ES-I3 (cell line): ENCODE measurements around the gene CD274.
"Not testable (repeated sequence)": the region's sequence is repeated elsewhere in the genome, so short reads cannot be mapped to it uniquely, and the experiment has no call there.

ENCODE experiments used
- H3K36me3 ChIP-seq: 2 replicates; pipeline ENCODE4 v1.6.1; 2013; ENCODE audit warnings: mild to moderate bottlenecking, low read length, control low read depth, moderate library complexity; ENCODE audit not compliant: insufficient read depth
- H3K4me1 ChIP-seq: 2 replicates; pipeline ENCODE4 v1.6.1; 2013; ENCODE audit warnings: mild to moderate bottlenecking, control low read depth, low read length; ENCODE audit not compliant: insufficient read depth
- H3K9ac ChIP-seq: 2 replicates; pipeline ENCODE4 v1.6.1; 2013; ENCODE audit warnings: low read depth, mild to moderate bottlenecking, low read length, moderate library complexity
- H3K9me3 ChIP-seq: 2 replicates; pipeline ENCODE4 v1.6.1; 2013; ENCODE audit warnings: mild to moderate bottlenecking, low read length, moderate library complexity; ENCODE audit not compliant: control insufficient read depth, insufficient read depth

CD274 gene

DNA sequence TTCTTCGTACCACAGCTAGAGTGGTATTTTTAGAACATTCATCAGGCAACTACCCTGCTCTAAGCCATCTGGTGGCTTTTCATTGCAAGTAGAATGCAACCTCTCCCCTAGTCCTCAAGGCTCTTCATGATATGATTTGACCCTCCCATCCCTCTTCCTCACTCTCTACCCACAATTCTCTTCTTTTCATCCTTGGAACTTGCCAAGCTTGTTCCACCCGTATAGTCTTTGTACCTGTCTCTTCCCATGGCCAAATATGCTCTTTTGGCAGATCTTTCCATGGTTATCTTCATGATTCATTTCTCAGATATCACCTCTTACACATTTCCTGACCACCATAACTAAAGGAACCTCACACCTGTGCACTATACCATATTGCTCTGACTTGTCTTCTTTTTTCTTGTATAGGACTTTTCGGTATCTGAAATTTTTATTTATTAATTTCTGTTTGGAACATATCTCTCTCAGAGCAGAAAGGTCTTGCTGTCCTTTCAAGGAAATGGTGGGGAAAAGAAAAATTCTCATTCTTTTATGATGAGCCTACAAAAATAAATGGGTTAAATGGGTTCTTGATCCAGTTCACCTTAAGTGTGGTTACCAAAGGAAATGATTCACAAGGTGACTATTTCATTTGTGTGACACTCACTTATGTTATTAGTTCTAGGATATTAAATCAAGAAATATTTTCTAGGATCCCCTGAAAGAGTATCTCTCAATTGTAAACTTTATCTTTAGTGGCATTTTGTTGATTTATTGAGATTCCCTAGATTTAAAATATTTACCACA is 3.7 kb upstream of the CD274 start:
- no peaks in the 10 kb centered on the region for H3K9me3 ChIP-seq
- no peak overlapping the region for H3K9ac ChIP-seq
- peaks cover 3% of the 10 kb centered on the region; the same call in 1 of the 2 replicates for H3K4me1 ChIP-seq
- H3K36me3 ChIP-seq: no peaks in the 10 kb centered on the region

DNA sequence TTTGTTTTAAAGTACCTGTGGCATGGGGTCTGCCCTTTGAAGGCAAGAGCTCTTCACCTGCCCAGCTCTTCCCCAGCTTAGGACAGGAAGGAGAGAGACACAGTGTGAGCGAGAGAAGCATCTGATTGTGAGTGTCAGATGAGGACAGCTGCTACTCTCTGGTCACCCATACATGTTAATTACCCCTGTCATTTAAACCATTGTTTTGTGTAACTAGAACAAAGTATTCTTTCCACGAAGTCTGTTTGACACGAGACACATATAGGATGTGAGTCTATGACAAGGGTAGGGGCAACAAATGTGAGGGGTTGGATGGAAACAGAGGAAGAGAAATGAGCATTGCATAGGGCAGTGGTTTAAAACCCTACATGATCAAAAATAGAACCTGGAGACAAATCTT is 3.0 kb upstream of the CD274 start:
- H3K9me3 ChIP-seq: no peaks in the 10 kb centered on the region
- no peaks in the 10 kb centered on the region for H3K36me3 ChIP-seq
- no peak overlapping the region for H3K9ac ChIP-seq
- peaks cover 3% of the 10 kb centered on the region; the same call in 1 of the 2 replicates for H3K4me1 ChIP-seq

DNA sequence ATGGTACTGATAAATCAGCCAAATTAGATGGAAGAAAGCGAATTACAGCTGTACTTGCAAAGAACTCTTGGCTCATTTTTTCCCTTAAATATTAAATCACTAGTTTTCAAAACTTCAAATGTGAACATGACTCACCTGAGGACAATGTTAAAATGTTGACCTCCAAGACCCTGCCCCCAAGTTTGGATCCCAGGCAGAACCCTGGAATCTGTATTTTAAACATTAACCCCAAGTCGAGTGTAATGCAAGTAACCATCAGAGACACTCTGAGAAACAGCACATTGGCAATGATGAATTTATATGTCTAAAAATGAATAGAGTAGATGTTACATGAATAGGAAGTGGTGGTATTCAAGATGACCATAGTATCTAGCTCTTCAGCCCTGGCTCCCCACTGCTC is 2.3 kb upstream of the CD274 start:
- H3K36me3 ChIP-seq: no peaks in the 10 kb centered on the region
- peaks cover 3% of the 10 kb centered on the region; the same call in 1 of the 2 replicates for H3K4me1 ChIP-seq
- H3K9ac ChIP-seq: no peak overlapping the region
- no peaks in the 10 kb centered on the region for H3K9me3 ChIP-seq

DNA sequence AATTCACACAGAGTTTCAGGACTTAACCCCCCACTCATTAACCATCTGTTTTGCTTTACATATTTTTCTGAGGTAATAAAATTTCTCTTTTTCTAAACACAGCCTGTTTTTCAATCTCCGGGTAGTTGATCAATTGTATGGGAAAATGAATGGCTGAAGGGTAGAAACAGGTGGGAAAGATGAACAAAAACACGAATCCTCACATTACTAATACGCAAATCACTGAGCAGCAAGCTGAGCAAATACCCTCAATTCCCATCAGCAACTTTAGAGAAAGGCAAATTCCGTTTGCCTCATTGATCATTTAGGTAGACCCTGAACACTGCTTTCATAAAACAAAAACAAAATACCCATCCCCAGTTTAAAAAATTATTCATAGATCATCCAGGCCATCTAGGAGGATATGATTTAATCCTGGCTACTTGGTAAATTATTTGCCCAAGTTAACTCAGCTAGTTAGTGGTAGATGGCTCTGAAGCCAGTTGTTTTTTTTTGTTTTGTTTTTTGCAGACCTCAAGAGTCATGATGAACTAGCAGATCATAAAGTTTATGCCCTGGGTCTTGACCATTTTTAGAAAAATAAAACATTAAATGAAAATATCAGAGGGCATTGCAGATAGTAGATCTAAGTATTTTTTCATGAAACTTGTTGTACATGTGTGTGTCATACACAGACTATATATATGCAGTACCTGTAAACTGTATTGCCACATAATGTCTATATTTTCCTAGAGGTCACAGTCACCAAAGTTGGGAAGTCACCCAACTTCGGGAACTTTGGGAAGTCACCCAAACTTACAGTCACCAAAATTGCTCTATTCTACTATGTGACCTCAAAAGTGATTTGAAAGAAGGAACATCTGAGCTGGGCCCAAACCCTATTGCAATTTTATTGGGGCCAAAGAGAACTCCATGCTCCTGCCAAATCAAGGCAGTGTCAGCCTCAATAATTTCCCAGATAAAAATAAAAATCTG is 1.6 kb upstream of the CD274 start:
- H3K9ac ChIP-seq: no peak overlapping the region

DNA sequence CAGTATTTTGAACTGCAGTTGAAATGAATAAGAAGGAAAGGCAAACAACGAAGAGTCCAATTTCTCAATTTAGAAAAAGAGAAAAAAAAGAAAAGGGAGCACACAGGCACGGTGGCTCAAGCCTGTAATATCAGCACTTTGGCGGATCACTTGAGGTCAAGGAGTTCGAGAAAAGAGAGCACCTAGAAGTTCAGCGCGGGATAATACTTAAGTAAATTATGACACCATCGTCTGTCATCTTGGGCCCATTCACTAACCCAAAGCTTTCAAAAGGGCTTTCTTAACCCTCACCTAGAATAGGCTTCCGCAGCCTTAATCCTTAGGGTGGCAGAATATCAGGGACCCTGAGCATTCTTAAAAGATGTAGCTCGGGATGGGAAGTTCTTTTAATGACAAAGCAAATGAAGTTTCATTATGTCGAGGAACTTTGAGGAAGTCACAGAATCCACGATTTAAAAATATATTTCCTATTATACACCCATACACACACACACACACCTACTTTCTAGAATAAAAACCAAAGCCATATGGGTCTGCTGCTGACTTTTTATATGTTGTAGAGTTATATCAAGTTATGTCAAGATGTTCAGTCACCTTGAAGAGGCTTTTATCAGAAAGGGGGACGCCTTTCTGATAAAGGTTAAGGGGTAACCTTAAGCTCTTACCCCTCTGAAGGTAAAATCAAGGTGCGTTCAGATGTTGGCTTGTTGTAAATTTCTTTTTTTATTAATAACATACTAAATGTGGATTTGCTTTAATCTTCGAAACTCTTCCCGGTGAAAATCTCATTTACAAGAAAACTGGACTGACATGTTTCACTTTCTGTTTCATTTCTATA is 602 bp upstream of the CD274 start:
- no peaks in the 10 kb centered on the region for H3K9me3 ChIP-seq
- no peaks in the 10 kb centered on the region for H3K36me3 ChIP-seq
- peaks cover 3% of the 10 kb centered on the region; the same call in 1 of the 2 replicates for H3K4me1 ChIP-seq
- H3K9ac ChIP-seq: peak overlapping the region; percentile 24; the same call in 1 of the 2 replicates

More for the DNA sequence above, 1.6 kb upstream of the CD274 start:
- Histone ChIP-seq H3K4me1 (peaks cover 3% of the 10 kb centered on the region; the same call in 1 of the 2 replicates), H3K9me3 (no peaks in the 10 kb centered on the region), H3K36me3 (no peaks in the 10 kb centered on the region)

DNA sequence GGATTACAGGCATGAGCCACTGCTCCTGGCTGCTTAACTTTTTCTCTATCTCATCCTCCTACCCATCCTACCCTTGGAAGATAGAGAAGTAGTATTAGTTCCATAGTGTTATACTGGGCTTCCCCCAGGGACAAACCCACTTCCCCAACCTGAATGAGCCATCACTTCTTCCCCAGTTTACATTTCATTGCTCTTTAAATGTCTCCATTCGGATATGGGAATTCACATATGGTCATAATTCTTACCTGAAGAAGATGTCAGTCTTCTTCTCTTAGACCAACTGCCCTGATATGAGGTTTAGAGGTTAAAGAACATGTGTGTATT is 1.9 kb downstream of the CD274 start:
- no peaks in the 10 kb centered on the region for H3K9me3 ChIP-seq
- no peaks in the 10 kb centered on the region for H3K36me3 ChIP-seq
- no peak overlapping the region for H3K9ac ChIP-seq
- peaks cover 3% of the 10 kb centered on the region; the same call in 1 of the 2 replicates for H3K4me1 ChIP-seq

DNA sequence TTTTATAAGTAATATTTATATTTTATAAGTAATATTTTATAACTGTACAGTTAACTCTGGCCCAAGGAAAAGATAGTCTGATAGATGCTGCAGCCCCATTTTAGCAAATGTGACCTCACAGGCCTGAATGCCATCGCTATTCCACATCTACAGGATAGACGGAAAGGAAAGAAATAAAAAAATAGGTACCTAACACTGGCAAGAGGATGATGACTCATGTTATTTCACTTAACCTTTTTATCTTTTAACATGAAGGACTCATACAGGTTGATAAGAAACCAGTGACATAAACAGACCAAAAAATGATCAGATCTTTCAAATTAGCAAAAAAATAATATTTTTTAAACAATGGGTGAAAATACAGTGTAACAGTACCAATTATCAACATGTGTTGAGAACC is 2.7 kb downstream of the CD274 start:
- peaks cover 3% of the 10 kb centered on the region; the same call in 1 of the 2 replicates for H3K4me1 ChIP-seq
- H3K9ac ChIP-seq: no peak overlapping the region
- no peaks in the 10 kb centered on the region for H3K36me3 ChIP-seq
- no peaks in the 10 kb centered on the region for H3K9me3 ChIP-seq

DNA sequence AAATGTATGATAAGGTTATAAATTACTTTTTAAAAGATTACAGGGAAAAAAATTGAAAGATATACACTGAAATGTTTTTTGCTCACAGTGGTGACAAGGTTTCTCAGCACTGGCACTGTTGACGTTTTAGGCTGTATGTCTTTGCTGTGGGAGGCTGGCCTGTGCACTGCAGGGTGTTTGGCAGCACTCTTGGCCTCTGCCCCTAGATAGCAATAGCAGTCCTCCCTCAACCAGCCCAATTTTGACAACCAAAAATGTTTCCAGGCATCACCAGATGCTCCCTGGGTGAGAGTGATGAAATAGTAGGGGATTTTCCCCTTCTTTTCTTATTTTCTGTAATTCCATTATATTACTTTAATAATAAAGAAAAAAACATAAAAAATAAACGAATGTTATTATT is 3.3 kb downstream of the CD274 start:
- H3K9ac ChIP-seq: no peak overlapping the region
- H3K9me3 ChIP-seq: no peaks in the 10 kb centered on the region
- no peaks in the 10 kb centered on the region for H3K36me3 ChIP-seq
- peaks cover 4% of the 10 kb centered on the region; the same call in 1 of the 2 replicates for H3K4me1 ChIP-seq

DNA sequence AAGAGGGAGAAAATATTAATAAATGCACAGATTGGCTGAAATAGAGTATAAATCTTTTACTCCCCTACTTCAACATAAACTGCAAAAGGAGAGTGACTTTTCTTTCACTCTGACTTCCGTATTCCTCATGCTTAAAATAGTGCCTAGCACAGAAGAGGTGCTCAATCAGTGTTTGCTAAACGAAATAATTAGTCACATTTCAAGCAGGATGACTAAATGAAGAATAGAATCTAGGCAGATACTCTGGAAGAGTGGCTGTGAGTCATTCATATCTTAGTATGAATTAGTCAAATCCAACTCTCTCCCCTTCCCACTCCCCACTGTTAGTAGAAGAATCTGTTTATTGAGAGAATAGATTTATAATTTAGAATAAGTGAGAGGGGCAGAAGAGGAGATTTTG is 4.8 kb downstream of the CD274 start:
- Histone ChIP-seq H3K9ac (no peak overlapping the region), H3K9me3 (no peaks in the 10 kb centered on the region), H3K36me3 (no peaks in the 10 kb centered on the region), H3K4me1 (peaks cover 6% of the 10 kb centered on the region)

DNA sequence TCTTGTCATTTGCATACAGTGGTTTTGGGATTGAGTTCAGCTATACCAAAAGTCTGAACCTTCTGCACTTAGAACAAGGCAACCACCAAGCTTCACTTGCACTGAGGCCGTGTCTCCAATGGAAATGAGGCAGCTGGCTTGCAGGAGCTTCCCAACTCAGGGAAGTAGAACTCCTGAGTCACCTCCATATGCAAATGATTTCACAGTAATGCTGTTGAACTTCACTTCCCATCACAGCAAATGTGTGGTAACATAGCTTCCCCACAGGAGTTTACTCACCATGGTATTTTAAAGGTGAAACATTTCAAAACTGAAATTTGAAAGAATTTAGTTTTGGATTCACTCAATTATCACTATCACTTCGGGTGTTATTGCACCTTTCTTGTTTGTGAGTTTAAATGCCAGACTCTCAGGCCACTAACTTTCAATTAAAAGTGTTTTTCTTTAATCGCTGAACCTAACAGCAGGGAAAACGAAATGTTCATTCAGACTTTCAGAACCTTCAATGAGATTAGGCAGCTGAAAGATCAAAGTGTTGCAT is 9.0 kb downstream of the CD274 start:
- peaks cover 6% of the 10 kb centered on the region for H3K4me1 ChIP-seq
- H3K9ac ChIP-seq: no peak overlapping the region
- no peaks in the 10 kb centered on the region for H3K9me3 ChIP-seq
- no peaks in the 10 kb centered on the region for H3K36me3 ChIP-seq

DNA sequence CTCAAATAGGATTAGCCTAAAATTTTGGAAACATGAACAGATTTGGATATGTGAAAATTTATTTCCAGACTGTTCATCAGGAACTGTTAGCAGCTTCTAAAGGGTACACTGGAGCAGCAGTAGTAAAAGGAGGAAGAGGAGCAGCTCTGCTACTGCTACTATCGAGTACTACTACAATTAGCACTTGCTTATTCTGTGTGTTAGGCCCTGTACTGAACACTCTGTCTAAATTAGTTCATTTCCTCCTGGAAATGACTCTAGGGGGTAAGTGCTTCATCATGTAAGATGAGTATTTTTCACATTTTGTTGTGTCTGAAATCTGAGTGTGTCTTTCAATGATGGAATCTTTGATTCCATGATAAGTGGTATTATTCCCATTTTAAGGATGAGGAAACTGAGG is 9.8 kb downstream of the CD274 start:
- Histone ChIP-seq H3K36me3 (no peaks in the 10 kb centered on the region), H3K4me1 (peaks cover 6% of the 10 kb centered on the region), H3K9ac (no peak overlapping the region), H3K9me3 (no peaks in the 10 kb centered on the region)

DNA sequence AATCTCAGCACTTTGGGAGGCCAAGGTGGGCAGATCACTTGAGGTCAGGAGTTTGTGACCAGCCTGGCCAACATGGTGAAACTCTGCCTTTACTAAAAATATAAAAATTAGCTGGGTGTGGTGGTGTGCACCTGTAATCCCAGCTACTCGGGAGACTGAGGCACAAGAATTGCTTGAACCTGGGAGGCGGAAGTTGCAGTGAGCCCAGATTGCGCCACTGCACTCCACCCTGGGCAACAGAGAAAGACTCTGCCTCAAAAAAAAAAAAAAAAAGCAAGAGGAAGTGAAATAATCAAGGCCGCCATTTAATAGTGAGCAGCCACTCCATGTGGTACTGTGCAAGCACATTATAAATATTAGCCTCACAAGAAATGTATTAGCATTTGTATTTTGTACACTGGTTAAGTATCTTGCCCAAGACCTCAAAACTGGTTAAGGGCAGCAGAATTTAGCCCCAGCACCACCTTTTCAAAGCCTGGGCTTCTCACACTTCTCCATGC is 14.5 kb downstream of the CD274 start:
- H3K36me3 ChIP-seq, H3K9me3 ChIP-seq, H3K4me1 ChIP-seq, H3K9ac ChIP-seq: not testable (repeated sequence)

DNA sequence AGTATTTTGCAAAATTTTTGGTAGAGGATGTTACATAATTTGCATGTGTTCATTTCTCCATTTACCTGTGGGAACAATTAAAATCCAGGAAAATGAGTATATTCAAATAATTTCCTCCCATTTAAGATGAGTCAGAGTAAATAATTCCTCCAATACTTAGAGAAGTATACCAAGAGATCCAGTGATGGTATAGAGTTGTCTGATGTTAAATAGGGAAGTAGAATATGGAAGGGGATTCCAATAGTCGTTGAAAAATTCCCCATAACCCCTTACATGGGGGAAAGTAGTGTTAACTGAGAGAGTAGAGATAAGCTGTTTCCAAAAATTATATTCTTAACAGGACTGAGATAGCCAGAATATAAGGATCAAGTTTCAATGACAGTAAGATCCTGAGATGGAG is 15.7 kb downstream of the CD274 start:
- Histone ChIP-seq H3K9me3 (no peaks in the 10 kb centered on the region), H3K9ac (no peak overlapping the region), H3K36me3 (no peaks in the 10 kb centered on the region), H3K4me1 (0 out of 2 replicates have a peak, but pooled peaks cover 5% of the 10 kb centered on the region)

DNA sequence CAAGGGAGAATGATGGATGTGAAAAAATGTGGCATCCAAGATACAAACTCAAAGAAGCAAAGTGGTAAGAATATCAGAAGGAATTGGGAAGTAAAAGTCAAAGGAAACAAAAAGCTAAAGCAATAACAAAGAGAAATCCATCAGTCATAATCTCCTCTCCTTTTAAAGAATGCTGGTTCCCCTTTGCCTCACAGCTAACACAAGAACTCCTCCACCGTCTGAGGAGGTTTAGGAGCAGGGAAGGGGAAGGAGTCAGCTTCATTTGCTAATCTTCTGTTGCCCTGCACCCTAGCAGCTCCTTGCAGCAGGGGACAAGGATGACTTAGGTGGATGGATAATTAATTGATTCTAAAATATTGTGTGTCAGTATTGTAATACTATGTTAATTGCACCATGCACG is 16.4 kb downstream of the CD274 start:
- H3K4me1 ChIP-seq: 0 out of 2 replicates have a peak, but pooled peaks cover 5% of the 10 kb centered on the region
- H3K9me3 ChIP-seq: no peaks in the 10 kb centered on the region
- H3K9ac ChIP-seq: no peak overlapping the region
- no peaks in the 10 kb centered on the region for H3K36me3 ChIP-seq
